ENCODE measurements around the gene MAOA. TPM values are rescaled to one million over a fixed set of nuclear protein-coding genes. Genes with fewer than 3 reads are reported as not detected.

The MAOA gene
- total RNA-seq, 2 donors from 2014 or later = 0.38 to 4.7 TPM

DNA sequence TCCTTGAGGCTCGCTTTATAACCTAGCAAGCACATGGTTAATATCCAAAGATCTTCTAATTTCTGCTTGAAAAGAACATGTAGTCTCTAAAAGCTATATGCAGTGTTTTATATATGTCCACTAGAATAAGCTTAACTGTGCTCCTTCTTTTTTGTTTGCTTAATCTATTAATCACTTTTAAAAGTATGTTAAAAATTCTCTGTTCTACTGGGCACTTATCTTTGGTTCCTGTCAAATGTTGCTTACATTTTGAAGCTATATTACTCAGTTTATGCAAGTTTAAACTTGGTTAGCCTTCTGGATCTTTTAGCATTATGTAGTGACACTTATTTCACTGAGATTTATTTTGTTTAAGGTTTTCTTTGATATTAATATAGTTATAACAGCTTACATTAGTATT is 32.5 kb downstream of the MAOA start:
- Mint-ChIP-seq H3K4me3 (no peak overlapping the region), H3K27me3 (ENCODE audit: insufficient read depth) (no peaks in the 10 kb centered on the region), H3K36me3 (ENCODE audit: low read depth) (no peaks in the 10 kb centered on the region), H3K4me1 (peaks cover 15% of the 10 kb centered on the region), H3K27ac (no peak overlapping the region), H3K9me3 (peaks cover 26% of the 10 kb centered on the region)
- TF ChIP-seq CTCF (conservative IDR thresholded peaks at IDR 0.05) = no peak
- Histone ChIP-seq H3K4me1 (ENCODE audit: control insufficient read depth, insufficient read depth, low read length) (no peaks in the 10 kb centered on the region), H3K9me3 (ENCODE audit: control insufficient read depth, low read length) (no peaks in the 10 kb centered on the region), H3K27ac (ENCODE audit: low read depth, low read length) (no peak overlapping the region), H3K36me3 (ENCODE audit: control insufficient read depth, insufficient read depth, low read length) (no peaks in the 10 kb centered on the region), H3K9ac (ENCODE audit: extremely low read depth, low read length, poor library complexity, severe bottlenecking) (no peak overlapping the region), H3K4me3 (ENCODE audit: low read length) (no peak overlapping the region), H3K27me3 (ENCODE audit: control insufficient read depth, insufficient read depth, low read length, poor library complexity, severe bottlenecking) (no peaks in the 10 kb centered on the region)
- no peak for DNase-seq
- 88% methylated on average over 1 of the region's 1 CpG; no CpG with 5 or more reads in 1 of the 2 experiments for WGBS, 2 experiments (ENCODE audit: insufficient coverage in 1 of 2, insufficient read length in 1 of 2)

DNA sequence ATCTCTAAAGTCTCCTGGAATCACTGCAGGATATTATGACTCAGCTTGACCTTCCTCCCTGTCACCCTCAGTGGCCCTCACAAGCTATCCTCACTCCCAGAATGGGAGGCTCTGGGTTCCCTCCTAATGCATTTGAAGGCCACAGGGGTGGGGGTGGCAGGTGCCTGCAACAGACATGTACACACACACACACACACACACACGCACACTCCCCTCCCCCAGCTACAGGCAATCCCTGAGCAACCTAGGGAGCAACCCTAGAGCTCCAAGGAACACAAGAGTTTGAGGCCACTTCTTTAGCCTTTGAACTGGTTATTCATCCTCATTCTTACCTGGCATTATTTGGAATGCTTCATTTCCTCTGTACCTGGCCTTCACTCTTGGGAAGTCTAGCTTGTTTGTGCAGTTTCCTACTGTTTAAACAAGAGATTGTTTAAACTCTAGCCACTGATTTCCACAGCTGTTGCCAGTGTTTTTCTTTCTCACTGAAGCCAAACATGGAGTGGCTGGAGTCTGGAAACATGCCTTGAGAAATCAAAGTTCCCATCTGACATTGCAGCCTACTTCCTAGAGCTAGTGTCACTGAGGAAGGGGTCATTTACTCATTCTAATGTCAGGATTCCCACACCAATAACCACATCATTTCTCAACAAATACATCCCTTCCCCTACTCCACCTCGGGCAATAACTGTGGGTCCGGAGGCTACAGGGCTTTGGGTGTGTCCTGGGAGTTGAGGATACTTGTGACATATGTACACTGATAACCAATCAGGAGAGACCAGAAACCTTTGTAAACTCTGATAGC is 37.7 kb downstream of the MAOA start:
- H3K4me1 ChIP-seq (ENCODE audit: control insufficient read depth, insufficient read depth, low read length) = no peaks in the 10 kb centered on the region
- Mint-ChIP-seq H3K9me3 (peaks cover 9% of the 10 kb centered on the region), H3K27ac (no peak overlapping the region), H3K4me1 (peaks cover 23% of the 10 kb centered on the region), H3K27me3 (ENCODE audit: insufficient read depth) (no peaks in the 10 kb centered on the region), H3K4me3 (no peak overlapping the region), H3K36me3 (ENCODE audit: low read depth) (no peaks in the 10 kb centered on the region)
- no peaks in the 10 kb centered on the region for H3K27me3 ChIP-seq (ENCODE audit: control insufficient read depth, insufficient read depth, low read length, poor library complexity, severe bottlenecking)
- H3K9ac ChIP-seq (ENCODE audit: extremely low read depth, low read length, poor library complexity, severe bottlenecking) = no peak overlapping the region
- no peaks in the 10 kb centered on the region for H3K36me3 ChIP-seq (ENCODE audit: control insufficient read depth, insufficient read depth, low read length)
- no peak overlapping the region for H3K4me3 ChIP-seq (ENCODE audit: low read length)
- 89% methylated on average over 3 of the region's 3 CpGs; no CpG with 5 or more reads in 1 of the 2 experiments for WGBS, 2 experiments (ENCODE audit: insufficient coverage in 1 of 2, insufficient read length in 1 of 2)
- H3K27ac ChIP-seq (ENCODE audit: low read depth, low read length) = no peak overlapping the region
- no peak for TF ChIP-seq CTCF (conservative IDR thresholded peaks at IDR 0.05)
- no peaks in the 10 kb centered on the region for H3K9me3 ChIP-seq (ENCODE audit: control insufficient read depth, low read length)
- DNase-seq = no peak

DNA sequence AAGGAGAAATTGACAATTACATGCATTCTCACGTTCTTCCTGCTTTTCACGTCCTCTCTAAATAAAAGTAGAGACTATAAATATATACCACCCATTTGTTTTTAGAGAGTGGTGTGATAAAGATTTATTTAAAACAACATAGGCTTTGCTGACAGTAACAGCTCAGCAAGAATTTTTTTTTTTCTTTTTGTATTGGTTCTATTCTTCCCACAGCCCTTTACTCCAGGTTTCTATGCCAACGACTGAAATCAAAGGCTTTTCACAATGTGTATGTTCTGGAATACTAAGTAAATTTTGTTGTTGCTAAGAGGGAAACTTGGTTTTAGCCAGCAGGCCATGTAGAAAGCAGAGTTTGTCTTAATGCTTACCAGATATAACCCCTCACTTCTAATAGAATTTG is 43.4 kb downstream of the MAOA start:
- no peak overlapping the region for H3K4me3 Mint-ChIP-seq
- no peaks in the 10 kb centered on the region for H3K36me3 ChIP-seq (ENCODE audit: control insufficient read depth, insufficient read depth, low read length)
- DNase-seq = no peak
- H3K27ac ChIP-seq (ENCODE audit: low read depth, low read length) = no peak overlapping the region
- H3K4me1 ChIP-seq (ENCODE audit: control insufficient read depth, insufficient read depth, low read length) = no peaks in the 10 kb centered on the region
- no peaks in the 10 kb centered on the region for H3K9me3 ChIP-seq (ENCODE audit: control insufficient read depth, low read length)
- no peaks in the 10 kb centered on the region for H3K27me3 ChIP-seq (ENCODE audit: control insufficient read depth, insufficient read depth, low read length, poor library complexity, severe bottlenecking)
- no peaks in the 10 kb centered on the region for H3K36me3 Mint-ChIP-seq (ENCODE audit: low read depth)
- H3K9me3 Mint-ChIP-seq = peaks cover 7% of the 10 kb centered on the region
- H3K4me3 ChIP-seq (ENCODE audit: low read length) = no peak overlapping the region
- no CpG with 5 or more reads among the region's 3 CpGs for WGBS, 2 experiments (ENCODE audit: insufficient coverage in 1 of 2, insufficient read length in 1 of 2)
- no peak for TF ChIP-seq CTCF (conservative IDR thresholded peaks at IDR 0.05)
- H3K9ac ChIP-seq (ENCODE audit: extremely low read depth, low read length, poor library complexity, severe bottlenecking) = no peak overlapping the region
- H3K27ac Mint-ChIP-seq = no peak overlapping the region
- H3K4me1 Mint-ChIP-seq = peaks cover 16% of the 10 kb centered on the region
- no peaks in the 10 kb centered on the region for H3K27me3 Mint-ChIP-seq (ENCODE audit: insufficient read depth)

Data from endodermal cell (in vitro differentiated cells).